ENCODE data around the gene LRRN2.
"Not testable (repeated sequence)": the region's sequence is repeated elsewhere in the genome, so short reads cannot be mapped to it uniquely, and the experiment has no call there.

Gene LRRN2
- total RNA-seq, result 0 to 1.3 (median 0) reads per million in 17 experiments

- peak in 1 of 4 experiments; percentile 17 for DNase-seq
These were observed at the start of gene LRRN2 for GRCh38 chr1:204685236-204686006. Gene LRRN2, minus strand, starts transcription at chr1:204685738. Its CDS starts 65,746 bp downstream, at chr1:204619992.

- DNase-seq, result no peak
These were observed 49.5 kb upstream of the LRRN2 start for GRCh38 chr1:204735042-204735441.

- DNase-seq, result no peak
These were observed 48.5 kb upstream of the LRRN2 start for GRCh38 chr1:204733869-204734596.

- DNase-seq, result no peak
These were observed 47.8 kb upstream of the LRRN2 start for GRCh38 chr1:204733289-204733688.

GRCh38 chr1:204731985-204732575, 46.5 kb upstream of the LRRN2 start:
- no peak for DNase-seq

- no peak for DNase-seq
These were observed 46.0 kb upstream of the LRRN2 start for GRCh38 chr1:204731509-204731908.

- no peak for DNase-seq
These were observed 45.4 kb upstream of the LRRN2 start for GRCh38 chr1:204730826-204731459.

GRCh38 chr1:204729516-204729915, 44.0 kb upstream of the LRRN2 start:
- no peak for DNase-seq

- no peak for DNase-seq
These were observed 42.9 kb upstream of the LRRN2 start for GRCh38 chr1:204728456-204728855.

- no peak for DNase-seq
These were observed 42.5 kb upstream of the LRRN2 start for GRCh38 chr1:204728045-204728444.

GRCh38 chr1:204727438-204727837, 41.9 kb upstream of the LRRN2 start:
- not testable (repeated sequence) for DNase-seq

GRCh38 chr1:204726478-204726877, 40.9 kb upstream of the LRRN2 start:
- no peak for DNase-seq

- no peak for DNase-seq
These were observed 40.4 kb upstream of the LRRN2 start for GRCh38 chr1:204725821-204726448.

- DNase-seq, result no peak
These were observed 37.7 kb upstream of the LRRN2 start for GRCh38 chr1:204723131-204723787.

GRCh38 chr1:204721373-204722055, 36.0 kb upstream of the LRRN2 start:
- DNase-seq, result no peak

- DNase-seq, result no peak
These were observed 31.1 kb upstream of the LRRN2 start for GRCh38 chr1:204716660-204717059.

GRCh38 chr1:204714861-204715511, 29.4 kb upstream of the LRRN2 start:
- DNase-seq, result no peak

- no peak for DNase-seq
These were observed 28.8 kb upstream of the LRRN2 start for GRCh38 chr1:204714194-204714860.

- DNase-seq, result no peak
These were observed 28.0 kb upstream of the LRRN2 start for GRCh38 chr1:204713541-204713940.
